ENCODE measurements around the gene GRK3. TPM values are rescaled to one million over a fixed set of nuclear protein-coding genes. Genes with fewer than 3 reads are reported as not detected.

GRK3 gene
- total and polyA plus RNA-seq, 2 of the 4 experiments (the other 2 are of a cell fraction): 0.58 to 1.6 TPM

GRCh38 chr22:25645266-25645665 is 80.8 kb downstream of the GRK3 start:
- H3K9me1 ChIP-seq (ENCODE audit: insufficient read depth, low read length): no peaks in the 10 kb centered on the region; the same call in 1 of the 2 replicates
- in situ Hi-C loops (cut with MboI; ENCODE audit: low sequenced_read_pairs): no loop called here
- H4K91ac ChIP-seq (ENCODE audit: insufficient read depth, low read depth, low read length): no peak overlapping the region
- no peaks in the 10 kb centered on the region for H3K27me3 ChIP-seq (ENCODE audit: control insufficient read depth, insufficient read depth, low read length)
- dilution Hi-C loops (cut with HindIII; ENCODE audit: low sequenced_read_pairs, unreplicated experiment): no loop called here
- H3K79me1 ChIP-seq (ENCODE audit: low read depth in 1 of 2, low read length in 2 of 2): no peaks in the 10 kb centered on the region
- no peaks in the 10 kb centered on the region for H3K4me1 ChIP-seq (ENCODE audit: control insufficient read depth, insufficient read depth, low read length)
- H3K4me3 ChIP-seq (ENCODE audit: insufficient read depth, low read depth, low read length): no peak overlapping the region
- no TSS peak for BruUV-seq (replicated peaks)
- no CpG with 5 or more reads among the region's 6 CpGs for WGBS, 2 experiments (ENCODE audit: extremely low coverage in 2 of 2, insufficient read length in 1 of 2)
- H3K27ac ChIP-seq (ENCODE audit: insufficient read depth, low read length): no peak overlapping the region
- no peak overlapping the region for H3K4me2 ChIP-seq (ENCODE audit: low read depth, low read length)
- H2BK5ac ChIP-seq (ENCODE audit: low read depth, low read length, poor library complexity, severe bottlenecking): no peak overlapping the region
- ATAC-seq (ENCODE audit: low read depth) (peak; percentile 44; the same call in 1 of the 2 replicates), DNase-seq (peak; percentile 49)
- H3K36me3 ChIP-seq (ENCODE audit: control insufficient read depth, insufficient read depth, low read length): no peaks in the 10 kb centered on the region
- peak overlapping the region; percentile 51 for H2AFZ ChIP-seq (replicated peaks; ENCODE audit: low read length, poor library complexity)
- no peak overlapping the region for H2BK15ac ChIP-seq (ENCODE audit: low read depth, low read length)
- H4K8ac ChIP-seq (ENCODE audit: low read depth in 2 of 2, low read length in 2 of 2): no peak overlapping the region
- H3K9me3 ChIP-seq (ENCODE audit: control insufficient read depth, insufficient read depth, low read length): no peaks in the 10 kb centered on the region
- no peak overlapping the region for H2AK5ac ChIP-seq (ENCODE audit: low read depth, low read length)
- H4K5ac ChIP-seq (ENCODE audit: low read depth, low read length): no peak overlapping the region
- no peak overlapping the region for H2AK9ac ChIP-seq (replicated peaks; ENCODE audit: low read depth, low read length, poor library complexity)
- TF ChIP-seq FOS (IDR thresholded peaks at IDR 0.05; ENCODE audit: low read depth, low read length) (no peak), NFE2L2 (IDR thresholded peaks at IDR 0.05; ENCODE audit: low read depth, low read length) (no peak), RCOR1 (IDR thresholded peaks at IDR 0.05; ENCODE audit: insufficient replicate concordance, low read length) (no peak), CTCF (conservative IDR thresholded peaks at IDR 0.05; ENCODE audit: low read depth, low read length) (no peak), MXI1 (IDR thresholded peaks at IDR 0.05; ENCODE audit: borderline replicate concordance, low read depth, low read length) (no peak), RAD21 (IDR thresholded peaks at IDR 0.05; ENCODE audit: low read length) (no peak), CHD1 (IDR thresholded peaks at IDR 0.05; ENCODE audit: low read depth, low read length) (no peak), MAFK (IDR thresholded peaks at IDR 0.05; ENCODE audit: low read depth, low read length) (no peak), MAZ (IDR thresholded peaks at IDR 0.05; ENCODE audit: borderline replicate concordance, low read depth, low read length) (no peak), SMC3 (IDR thresholded peaks at IDR 0.05; ENCODE audit: low read depth, low read length) (no peak), BHLHE40 (IDR thresholded peaks at IDR 0.05; ENCODE audit: low read depth, low read length) (no peak), POLR2A (IDR thresholded peaks at IDR 0.05; ENCODE audit: low read depth, low read length) (no peak)
- TF ChIP-seq, protein P1, sequence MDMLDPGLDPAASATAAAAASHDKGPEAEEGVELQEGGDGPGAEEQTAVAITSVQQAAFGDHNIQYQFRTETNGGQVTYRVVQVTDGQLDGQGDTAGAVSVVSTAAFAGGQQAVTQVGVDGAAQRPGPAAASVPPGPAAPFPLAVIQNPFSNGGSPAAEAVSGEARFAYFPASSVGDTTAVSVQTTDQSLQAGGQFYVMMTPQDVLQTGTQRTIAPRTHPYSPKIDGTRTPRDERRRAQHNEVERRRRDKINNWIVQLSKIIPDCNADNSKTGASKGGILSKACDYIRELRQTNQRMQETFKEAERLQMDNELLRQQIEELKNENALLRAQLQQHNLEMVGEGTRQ (IDR thresholded peaks at IDR 0.05; ENCODE audit: low read depth, low read length): no peak
- no peak overlapping the region for H3K18ac ChIP-seq (ENCODE audit: low read depth, low read length)
- H4K20me1 ChIP-seq (ENCODE audit: insufficient read depth, low read length): no peaks in the 10 kb centered on the region
- intact Hi-C loops (cut with micrococcal nuclease): no loop called here
- CTCF ChIA-PET: no interaction called here
- no peak overlapping the region for H3K4ac ChIP-seq (ENCODE audit: low read depth, low read length)
- POLR2A ChIA-PET (ENCODE audit: unreplicated experiment): no interaction called here
- H2BK20ac ChIP-seq (ENCODE audit: low read depth, low read length): no peak overlapping the region
- no peak overlapping the region for H3K9ac ChIP-seq (ENCODE audit: low read depth, low read length)
- no peak overlapping the region; the same call in 1 of the 2 replicates for H3K56ac ChIP-seq (ENCODE audit: extremely low read depth, insufficient read depth, low read length)
- no peak overlapping the region for H2BK120ac ChIP-seq (ENCODE audit: low read depth, low read length)
- H3K23ac ChIP-seq (ENCODE audit: low read depth, low read length): no peak overlapping the region
- H3K14ac ChIP-seq (replicated peaks; ENCODE audit: low read depth, low read length): no peak overlapping the region

Measured in IMR-90 (cell line).